ENCODE measurements around the gene FBXO38.

Gene FBXO38

GRCh38 chr5:148387325-148387724 lies 3.6 kb downstream of the FBXO38 start:
- DNase-seq: no peak

- DNase-seq: no peak
These were observed 4.9 kb downstream of the FBXO38 start for GRCh38 chr5:148388696-148389095.

- DNase-seq: no peak
These were observed 7.2 kb downstream of the FBXO38 start for GRCh38 chr5:148390914-148391313.

DNA sequence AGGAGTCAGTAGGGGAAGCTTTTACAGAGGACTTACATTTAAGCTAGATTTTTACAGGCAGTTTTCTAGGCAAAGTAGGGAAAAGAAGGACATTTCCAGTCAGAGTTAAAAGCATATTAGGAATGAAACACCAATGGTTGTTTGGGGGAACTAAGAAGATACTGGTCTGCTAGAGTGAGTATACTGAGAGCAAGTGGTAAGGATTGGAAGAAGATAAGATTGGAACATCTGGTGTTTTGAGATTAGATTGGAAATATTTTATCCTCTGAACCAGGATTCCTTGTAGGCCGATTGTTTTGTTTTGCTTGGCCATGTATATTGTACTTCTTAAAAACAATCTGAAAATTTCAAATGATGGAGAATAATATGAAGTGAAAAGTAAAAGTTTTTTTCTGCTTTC lies 7.7 kb downstream of the FBXO38 start:
- DNase-seq: no peak

DNA sequence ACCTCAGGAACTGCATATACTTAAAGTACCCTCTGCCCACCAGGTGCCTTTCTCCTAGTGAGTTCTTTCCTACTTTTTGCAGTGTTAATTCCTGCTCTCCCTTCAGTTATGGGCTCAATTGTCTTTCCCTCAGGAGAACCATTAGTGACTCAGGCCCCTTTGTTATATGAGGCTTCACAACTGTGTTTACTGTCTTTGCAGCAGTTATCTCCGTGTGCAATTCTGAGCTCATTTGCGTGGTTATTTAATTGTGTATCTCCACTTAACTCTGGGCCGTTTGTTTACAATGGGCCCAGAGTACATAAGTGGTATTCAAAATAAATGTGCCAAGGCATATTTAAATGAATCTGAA lies 9.6 kb downstream of the FBXO38 start:
- peak; percentile 56 for DNase-seq

- DNase-seq: no peak
These were observed 10.8 kb downstream of the FBXO38 start for GRCh38 chr5:148394587-148395019.

GRCh38 chr5:148395031-148395430 lies 11.3 kb downstream of the FBXO38 start:
- DNase-seq: no peak

DNA sequence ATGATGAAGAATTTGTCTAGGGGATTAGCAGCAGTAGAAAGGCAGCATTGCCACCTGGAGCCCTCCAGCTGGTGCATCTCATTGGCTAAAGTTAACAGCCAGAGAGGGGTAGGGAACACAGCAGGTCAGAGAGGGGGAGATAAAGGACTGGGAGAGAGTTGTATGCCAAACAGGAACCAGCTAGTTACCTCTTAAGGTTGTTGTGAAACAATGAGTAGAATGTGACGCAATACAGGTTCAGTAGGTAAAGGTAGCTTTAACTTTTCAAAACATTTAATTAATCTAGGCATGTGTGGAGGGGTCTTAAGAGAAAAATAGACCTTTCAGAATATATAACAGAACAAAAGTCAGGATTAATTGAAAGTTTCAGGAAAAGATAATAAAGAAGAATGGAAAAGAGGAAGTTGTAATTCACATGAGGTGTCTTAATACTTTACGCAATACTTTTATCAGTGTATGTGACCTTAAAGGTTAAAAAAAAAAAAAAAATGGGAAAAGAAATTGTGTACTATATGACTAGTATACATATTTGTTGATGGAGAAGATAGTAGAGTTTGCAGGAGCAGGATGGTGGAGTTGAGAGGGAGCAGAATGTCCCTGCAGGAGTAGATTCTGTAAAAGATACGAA lies 14.3 kb downstream of the FBXO38 start:
- DNase-seq: no peak

- DNase-seq: no peak
These were observed 15.0 kb downstream of the FBXO38 start for GRCh38 chr5:148398698-148399121.

- DNase-seq: no peak
These were observed 17.8 kb downstream of the FBXO38 start for GRCh38 chr5:148401604-148402003.

DNA sequence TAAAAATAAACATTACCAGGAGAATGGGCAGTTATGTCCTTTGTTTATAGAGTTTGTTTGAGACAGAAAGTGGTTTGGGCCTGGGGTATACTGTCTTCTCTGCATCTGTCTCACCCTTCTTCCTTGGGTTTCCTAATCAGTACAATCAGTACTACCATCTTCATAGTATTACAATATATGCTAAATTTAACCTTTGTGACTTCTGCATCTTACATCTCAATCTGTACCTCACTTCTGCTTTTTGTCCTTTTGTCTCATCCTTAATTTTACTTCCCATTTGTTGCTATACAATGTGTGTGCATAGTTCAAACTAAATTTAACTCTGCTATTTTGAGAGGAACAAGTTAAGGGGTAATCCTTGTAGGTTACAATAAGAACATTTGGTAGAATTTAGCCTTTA lies 19.6 kb downstream of the FBXO38 start:
- DNase-seq: no peak

DNA sequence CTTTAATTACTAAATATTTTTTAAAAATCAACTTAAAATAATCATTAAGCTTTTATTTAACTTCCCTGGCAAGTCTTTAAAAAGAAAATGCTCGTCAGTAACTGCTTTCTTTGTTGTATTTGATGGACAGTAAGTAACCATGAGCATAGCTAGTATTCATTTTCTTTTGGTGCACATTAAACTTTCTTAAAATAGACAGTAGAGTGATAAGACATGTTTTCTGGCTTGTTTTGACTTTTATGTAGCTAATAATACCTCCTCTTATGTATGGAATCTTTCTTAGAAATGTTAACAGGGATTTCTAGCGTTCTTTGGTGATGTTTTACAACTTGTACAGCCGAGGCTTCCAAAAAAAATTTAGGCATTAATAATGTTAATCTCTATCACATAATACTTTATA lies 22.6 kb downstream of the FBXO38 start:
- DNase-seq: no peak

DNA sequence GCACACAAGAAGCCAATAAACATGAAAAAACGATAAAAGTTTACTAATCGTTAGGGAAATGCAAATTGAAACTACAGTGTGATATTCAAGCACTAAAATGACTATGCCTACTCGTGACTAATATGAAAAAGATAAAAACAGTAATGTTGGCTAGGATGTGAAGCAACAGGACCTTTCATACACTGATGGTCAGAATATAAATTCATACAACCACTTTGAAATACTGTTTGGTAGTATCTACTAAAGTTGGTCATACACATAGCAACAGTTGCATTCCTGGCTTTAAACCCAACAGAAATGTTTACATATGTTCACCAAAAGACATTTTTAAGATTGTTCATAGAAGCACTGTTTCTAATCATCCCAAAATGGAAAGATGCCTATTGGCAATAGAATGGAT lies 24.3 kb downstream of the FBXO38 start:
- no peak for DNase-seq

GRCh38 chr5:148412124-148412523 lies 28.4 kb downstream of the FBXO38 start:
- DNase-seq: no peak

DNA sequence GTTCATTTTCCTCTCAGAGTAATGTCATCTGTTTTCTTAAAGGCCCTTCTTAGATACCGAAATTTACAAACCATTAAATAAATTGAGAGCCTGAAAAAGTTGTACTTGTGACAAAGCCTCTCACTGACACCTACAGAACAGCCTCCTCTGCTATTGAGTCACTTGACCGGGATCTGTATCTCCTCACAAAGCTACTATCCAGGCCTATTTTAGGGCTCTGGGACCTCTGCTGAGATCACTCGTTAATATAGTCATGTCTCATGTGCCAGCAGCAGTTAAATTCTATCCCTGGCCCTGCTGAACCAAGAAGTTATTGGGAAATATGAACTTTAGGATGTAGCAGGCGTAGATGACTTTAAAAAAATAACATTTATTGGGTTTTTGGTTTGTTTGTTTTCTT lies 31.1 kb downstream of the FBXO38 start:
- DNase-seq: no peak

DNA sequence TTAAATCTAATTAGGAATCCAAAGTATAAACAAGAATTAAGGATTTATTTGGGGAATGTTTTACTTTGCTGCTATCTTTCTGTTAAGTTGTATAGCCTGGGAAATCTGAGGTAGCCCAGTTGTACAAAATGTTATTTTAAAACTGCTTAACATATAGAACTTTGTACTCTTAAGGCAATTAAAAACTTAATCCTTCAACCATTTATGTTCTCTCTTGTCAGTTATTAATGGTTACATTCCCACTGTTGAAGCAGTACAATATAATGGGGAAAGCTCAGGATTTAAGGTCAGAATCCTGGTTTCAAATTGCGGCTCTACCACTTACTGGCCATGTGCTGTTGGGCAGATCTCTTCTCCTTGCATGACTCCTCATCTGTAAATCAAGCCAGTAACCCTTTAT lies 32.7 kb downstream of the FBXO38 start:
- no peak for DNase-seq

- DNase-seq: no peak
These were observed 33.2 kb downstream of the FBXO38 start for GRCh38 chr5:148416921-148417320.

DNA sequence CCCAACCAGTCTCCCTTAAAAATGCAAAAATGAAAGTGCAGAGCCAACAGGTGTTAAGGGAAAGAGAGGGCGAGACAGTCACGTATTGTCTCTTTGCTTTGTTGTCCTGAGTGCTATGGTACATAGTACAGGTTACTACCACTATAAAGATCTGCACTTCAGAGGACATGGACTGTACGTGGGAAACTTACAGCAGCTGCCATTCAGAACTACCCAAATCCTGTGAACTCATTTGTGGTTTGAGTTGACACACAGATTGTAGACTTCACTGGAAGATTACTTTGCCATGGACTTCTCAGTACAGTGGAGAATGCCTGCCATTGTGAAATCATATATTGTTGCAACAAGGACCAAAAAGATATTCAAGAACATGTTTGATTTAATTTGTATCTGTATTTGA lies 34.8 kb downstream of the FBXO38 start:
- DNase-seq: no peak

GRCh38 chr5:148421661-148422060 lies 37.9 kb downstream of the FBXO38 start:
- DNase-seq: no peak

- no peak for DNase-seq
These were observed 42.0 kb downstream of the FBXO38 start for GRCh38 chr5:148425808-148426207.

DNA sequence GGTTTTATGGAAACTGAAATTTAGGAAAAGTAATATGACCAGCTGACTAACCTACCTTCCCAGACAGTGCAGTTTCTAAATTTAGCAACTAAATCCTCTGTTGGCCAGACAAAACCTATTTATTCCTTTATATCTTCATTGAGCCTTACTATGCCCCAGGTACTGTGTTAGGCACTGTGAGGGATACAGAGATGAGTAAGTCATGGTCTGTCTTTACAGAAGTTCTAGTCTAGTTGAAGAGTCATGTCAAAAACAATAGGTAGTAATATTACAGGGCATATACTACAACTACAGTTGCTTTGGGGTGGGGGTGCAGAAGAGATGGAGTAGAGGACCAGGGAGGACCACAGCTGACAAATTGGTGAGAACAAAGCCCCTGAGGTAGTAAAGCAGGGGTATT lies 42.8 kb downstream of the FBXO38 start:
- DNase-seq: no peak

DNA sequence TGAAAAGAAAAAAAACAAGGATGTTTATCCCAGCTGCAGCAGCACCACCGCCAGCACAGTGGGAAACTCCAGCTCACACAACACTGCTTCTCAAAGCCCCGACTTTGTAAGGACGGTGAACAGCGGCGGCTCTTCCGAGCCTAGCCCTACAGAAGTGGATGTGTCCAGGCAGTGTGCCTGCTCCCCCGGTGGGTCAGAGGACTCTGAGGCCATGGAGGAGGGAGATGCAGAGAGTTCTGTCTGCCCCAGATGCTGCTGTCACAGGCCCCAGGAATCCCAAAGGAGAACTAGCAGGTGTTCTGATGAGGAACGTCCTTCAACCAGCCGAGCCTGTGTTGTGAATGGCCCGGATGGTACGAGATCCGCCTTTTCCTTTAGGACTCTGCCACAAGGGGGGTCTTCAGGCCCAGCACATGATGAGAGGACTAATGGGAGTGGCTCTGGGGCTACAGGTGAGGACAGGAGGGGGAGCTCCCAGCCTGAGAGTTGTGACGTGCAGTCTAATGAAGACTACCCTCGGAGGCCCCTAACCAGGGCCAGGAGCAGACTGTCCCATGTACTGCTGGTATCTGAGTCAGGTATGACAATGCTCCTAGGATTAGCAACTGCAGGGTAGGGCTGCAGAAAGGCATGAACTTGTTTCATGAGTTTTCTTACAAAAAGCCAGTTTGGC lies 43.7 kb downstream of the FBXO38 start:
- no peak for DNase-seq

GRCh38 chr5:148428848-148429247 lies 45.1 kb downstream of the FBXO38 start:
- DNase-seq: no peak

DNA sequence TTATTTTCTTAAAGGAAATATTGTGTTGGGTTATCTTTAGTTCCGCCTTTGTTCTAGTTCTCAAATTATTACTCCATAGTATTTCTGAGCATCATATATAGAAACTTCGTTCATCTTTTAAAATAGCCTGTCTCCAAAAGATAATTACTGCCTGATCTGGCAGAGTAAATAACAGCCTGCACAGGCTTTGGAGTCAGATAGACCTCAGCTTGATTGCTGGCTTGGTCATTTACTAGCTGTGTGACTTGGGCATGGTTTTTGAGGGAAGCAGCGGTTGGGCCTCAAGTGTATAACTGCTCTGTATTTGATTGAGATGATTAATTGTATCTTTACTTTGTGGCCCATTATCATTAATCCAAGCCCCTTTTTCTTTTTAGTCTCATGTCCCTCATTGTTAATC lies 50.1 kb downstream of the FBXO38 start:
- DNase-seq: no peak

DNA sequence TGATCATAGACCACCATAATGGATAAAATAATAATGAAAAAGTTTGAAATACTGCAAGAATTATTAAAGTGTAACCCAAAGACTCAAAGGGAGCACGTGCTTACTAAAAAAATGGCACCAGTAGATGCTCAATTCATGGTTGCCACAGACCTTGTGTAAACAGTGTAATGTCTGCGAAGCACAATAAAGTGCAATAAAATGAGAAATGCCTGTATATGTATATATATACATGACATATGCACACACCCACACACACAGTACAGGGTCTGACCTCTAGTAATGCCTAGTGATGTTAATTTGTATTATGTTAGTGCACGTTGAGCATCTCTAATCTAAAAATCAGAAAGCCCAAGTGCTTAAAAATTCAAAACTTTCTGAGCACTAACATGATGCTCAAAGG lies 52.3 kb downstream of the FBXO38 start:
- no peak for DNase-seq
